ENCODE data around the gene INO80E.
"Not testable (repeated sequence)": the region's sequence is repeated elsewhere in the genome, so short reads cannot be mapped to it uniquely, and the experiment has no call there.

Gene INO80E

GRCh38 chr16:30010844-30011713 lies 15.0 kb downstream of the INO80E start, which contains the start of gene DOC2A:
Gene DOC2A (minus strand): TSS chr16:30011027. CDS start chr16:30010222, 805 bp downstream.
- peak; percentile 62 for DNase-seq

GRCh38 chr16:30011714-30012504 lies 15.9 kb downstream of the INO80E start:
- no peak for DNase-seq

- not testable (repeated sequence) for DNase-seq
Observed at GRCh38 chr16:30012598-30012997, 16.6 kb downstream of the INO80E start.

GRCh38 chr16:30015450-30015849 lies 19.4 kb downstream of the INO80E start:
- DNase-seq = not testable (repeated sequence)

DNA sequence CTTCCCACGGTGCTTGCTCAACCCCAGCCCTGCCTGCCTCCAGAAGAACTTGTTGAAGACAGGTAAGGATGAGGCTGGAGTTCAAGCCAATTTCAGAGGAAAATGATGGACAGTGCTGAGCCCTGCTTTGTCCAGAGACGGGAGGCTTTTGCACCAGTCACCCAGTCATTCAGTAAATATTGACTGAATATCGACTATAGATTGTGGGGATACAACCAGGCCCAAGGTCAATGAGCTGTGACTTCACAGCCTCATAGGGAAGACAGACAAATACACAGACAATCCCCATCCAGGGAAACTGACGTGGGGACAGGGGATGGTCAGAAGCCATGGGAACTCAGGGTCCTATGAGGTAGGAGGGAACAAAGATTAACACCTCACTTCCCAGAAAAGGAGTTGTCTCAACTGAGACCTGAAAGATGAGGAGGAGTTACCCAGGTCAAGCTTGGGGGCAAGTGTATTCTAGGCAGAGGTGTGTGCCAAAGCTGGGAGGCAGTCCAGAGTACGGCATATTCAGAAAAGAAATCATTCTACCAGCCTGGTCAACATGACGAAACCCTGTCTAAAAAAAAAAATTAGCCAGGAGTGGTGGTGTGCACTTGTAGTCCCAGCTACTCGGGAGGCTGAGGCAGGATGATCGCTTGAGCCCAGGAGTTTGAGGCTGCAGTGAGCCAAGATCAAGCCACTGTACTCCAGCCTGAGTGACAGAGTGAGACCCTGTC lies 20.7 kb downstream of the INO80E start:
- DNase-seq = no peak

GRCh38 chr16:30017277-30017656 lies 21.2 kb downstream of the INO80E start:
- no peak for DNase-seq

DNA sequence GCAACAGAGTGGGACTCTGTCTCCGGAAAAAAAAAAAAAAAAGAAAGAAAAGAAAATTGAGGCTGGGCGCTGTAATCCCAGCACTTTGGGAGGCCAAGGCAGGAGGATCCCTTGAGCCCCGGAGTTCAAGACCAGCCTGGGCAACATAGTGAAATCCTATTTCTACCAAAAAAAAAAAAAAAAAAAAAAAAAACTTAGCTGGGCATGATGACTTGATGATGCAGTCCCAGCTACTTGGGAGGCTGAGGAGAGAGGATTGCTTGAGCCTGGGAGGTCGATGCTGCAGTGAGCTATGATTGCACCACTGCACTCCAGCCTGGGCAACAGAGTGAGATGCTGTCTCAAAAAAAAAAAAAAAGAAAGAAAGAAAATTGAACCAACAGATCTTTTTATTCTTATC lies 21.9 kb downstream of the INO80E start:
- DNase-seq = not testable (repeated sequence)

GRCh38 chr16:30018731-30019158 lies 22.7 kb downstream of the INO80E start:
- no peak for DNase-seq

DNA sequence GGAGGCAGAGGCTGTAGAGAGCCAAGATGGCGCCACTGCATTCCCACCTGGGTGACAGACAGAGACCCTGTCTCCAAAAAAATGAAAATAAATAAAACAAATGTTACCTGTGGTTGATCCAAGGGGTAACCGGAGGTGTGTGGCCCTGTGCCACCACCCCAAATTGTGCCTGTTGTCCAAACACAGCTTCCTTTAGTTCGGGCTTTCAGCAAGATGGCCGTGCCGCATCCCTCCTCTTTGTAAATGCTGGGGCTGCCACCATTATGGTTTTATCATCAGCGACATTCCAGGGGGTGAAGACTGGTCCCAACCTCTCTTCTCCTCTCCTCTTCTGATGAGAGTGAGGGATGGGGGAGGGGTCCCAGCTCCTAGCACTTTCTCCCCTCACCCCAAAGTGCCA lies 26.8 kb downstream of the INO80E start, which contains the start of gene C16orf92:
C16orf92 (plus strand) TSS at position 312 of the 400 bp plus-strand sequence. CDS start 143 bp downstream, outside the sequence.
- DNase-seq = no peak

- no peak for DNase-seq
Observed at GRCh38 chr16:30023586-30023985, 27.5 kb downstream of the INO80E start.

- no peak for DNase-seq
Observed at GRCh38 chr16:30024451-30024850, 28.4 kb downstream of the INO80E start.

- no peak for DNase-seq
Observed at GRCh38 chr16:30025156-30025555, 29.1 kb downstream of the INO80E start.

DNA sequence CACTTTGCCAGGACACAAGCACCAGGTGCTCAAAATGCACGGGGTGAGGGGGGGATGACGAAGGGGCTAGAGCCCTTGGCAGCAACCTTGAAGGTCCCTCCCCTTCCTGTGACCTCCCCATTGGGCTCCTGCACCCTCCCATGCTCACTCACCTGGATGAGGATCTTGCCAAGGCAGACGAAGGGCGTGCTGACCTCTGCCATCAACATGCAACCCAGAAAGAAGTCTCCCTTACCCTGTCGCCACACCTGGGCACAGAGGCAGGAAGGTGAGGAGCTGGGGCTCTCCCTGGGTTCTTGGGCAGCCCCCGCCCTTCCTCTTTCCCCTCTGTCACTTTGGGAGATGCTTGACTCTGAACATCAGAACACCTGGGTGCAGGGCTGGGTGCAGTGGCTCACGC lies 29.5 kb downstream of the INO80E start:
- DNase-seq = no peak

DNA sequence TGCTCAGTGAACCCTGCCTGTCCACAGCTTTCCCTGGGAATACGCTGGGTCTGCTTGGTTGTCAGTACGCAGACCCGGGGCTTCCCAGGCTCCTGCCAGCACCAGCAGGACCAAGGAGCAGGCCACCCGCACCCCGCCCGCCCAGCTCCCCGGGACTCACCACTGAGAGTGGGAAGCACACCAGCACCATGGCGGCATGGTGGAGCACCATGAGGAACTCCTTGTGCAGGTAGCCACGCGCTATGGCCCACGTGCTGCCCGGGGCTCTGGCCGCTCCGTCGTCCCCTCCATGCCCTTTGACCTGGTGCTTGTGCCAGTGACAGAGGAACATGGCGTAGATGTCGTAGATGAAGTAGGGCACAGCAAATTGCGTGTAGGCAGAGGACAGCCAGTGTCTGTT lies 30.4 kb downstream of the INO80E start:
- DNase-seq = no peak

DNA sequence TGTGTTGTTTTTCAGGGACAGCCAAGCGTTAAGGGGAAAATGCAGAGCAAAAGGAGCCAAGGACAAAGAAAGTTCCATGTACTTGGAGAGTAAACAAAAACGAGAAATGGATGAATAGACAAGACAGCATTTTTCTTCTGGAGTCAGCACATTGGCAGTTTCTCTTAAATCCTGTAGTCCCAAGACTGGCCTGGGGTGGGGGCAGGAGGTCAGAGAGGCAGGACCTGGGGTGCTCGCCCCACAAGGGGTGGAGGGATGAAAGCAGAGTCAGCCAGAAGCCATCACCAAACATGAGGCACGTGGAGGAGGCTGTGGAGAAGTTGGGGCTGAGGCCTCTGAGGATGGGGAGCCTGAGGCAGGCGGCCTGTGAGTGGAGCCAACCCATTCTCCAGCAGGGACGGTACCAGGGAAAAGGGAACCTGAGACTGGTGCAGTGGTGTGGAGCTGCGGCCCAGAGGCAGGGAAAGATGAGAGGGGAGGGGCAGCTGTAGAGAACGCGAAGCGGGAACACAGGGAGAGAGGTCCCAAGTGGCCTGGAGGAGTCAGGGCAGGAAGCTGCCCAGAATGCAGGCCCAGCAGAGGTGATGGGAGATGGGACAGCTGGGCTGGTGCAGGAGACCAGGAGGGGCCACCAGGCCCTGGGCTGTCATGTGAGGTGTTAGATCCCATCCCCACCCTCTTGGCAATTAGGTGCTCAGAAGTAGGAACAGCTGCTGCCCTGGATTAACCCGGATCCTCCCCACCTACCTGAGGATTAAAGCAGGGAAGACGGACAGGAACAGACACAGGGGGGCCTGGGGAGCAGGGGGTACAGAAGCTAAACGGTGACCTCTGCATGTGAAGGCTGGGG lies 31.8 kb downstream of the INO80E start:
- DNase-seq = peak; percentile 43

- DNase-seq = no peak
Observed at GRCh38 chr16:30028438-30029076, 32.5 kb downstream of the INO80E start.

GRCh38 chr16:30030011-30030685 lies 34.1 kb downstream of the INO80E start:
- peak; percentile 38 for DNase-seq

- DNase-seq = peak; percentile 71
Observed at GRCh38 chr16:30030841-30031413, 34.9 kb downstream of the INO80E start, which contains the start of gene TLCD3B. Gene TLCD3B (minus strand): TSS chr16:30031271. CDS start chr16:30030527, 744 bp downstream.

DNA sequence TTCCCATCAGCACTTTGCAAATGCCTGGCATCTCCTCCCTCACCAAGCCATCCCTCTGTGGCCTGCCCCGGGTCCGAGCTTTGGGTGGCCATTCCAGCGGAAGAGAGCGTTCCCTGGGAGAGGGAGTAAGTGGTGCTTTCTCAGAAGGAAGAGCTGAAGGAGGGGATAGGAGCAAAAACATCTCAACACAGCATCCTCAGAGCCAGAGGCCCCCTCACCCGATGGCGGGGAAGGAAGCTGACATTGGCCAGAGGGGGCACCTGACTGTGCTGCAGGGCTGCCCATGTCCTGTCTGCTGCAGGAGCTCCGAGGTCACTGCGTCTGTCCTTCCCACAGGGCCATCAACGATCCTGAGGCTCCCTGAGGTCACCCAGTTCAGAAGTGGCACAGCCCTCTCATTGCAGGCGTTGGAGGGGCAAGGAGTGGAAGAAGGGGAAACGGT lies 35.5 kb downstream of the INO80E start:
- no peak for DNase-seq
